ENCODE data around the gene DOHH. TPM values are rescaled to one million over a fixed set of nuclear protein-coding genes. Genes with fewer than 3 reads are reported as not detected.

The DOHH gene
- total RNA-seq, 1 donor from 2014 or later: 15.6 TPM

DNA sequence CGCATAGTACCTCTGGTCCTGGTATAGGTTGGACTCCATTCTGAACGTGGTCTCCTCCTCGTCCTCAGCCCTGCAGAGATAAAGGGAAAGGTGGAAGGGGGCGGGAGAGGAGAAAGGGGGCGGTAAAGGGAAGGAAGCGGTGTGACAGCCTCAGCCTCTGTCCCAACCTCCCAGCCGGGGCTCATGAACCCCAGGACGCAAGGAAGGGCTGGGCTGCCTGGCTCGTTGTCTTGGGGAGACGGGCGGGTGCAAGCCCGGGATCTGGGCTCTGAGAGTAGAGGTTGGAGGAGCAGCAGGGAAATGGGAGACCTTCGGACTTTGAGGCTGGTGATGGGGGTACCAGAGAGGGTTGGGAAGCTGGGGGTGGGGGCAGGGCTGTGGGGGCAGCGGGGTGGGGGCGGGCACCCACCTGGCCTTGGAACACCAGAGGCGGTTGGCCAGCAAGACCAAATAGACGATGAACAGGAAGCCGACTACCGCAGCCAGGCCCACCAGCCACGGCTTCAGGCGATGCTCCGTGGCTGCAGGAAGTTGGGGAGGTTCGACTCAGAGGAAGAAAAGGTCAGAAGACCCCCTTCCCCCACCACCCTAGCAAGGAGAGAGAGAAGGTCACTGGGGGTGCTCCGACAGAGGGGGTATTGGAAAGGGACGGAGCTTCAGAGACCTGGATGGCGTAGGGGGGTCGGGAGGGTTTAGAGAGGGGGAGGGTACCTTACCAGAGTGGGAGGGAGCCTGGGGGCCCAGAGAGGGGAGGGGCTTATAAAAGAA, 21.9 kb downstream of the DOHH start:
- no peak for DNase-seq (ENCODE audit: low read depth, low spot score)

DNA sequence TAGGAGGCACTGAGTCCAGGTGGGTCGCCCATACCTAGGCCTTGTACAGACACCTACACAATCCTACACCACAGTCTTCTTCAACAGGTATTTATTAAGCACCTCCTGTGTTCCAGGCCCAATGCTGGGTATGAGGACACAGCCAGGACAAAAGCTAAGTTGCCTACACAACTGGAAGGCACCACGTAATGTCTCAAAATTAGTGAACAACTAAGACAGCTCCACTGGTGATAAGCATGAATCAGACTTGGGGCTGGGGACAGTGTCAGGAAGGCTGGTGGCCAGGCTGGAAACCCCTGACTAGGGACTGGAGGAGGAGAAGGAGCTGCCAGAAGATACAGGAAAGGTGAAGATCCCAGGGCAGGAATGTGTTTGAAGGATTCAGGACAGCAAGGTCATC, 22.5 kb downstream of the DOHH start:
- no peak for DNase-seq (ENCODE audit: low read depth, low spot score)

DNA sequence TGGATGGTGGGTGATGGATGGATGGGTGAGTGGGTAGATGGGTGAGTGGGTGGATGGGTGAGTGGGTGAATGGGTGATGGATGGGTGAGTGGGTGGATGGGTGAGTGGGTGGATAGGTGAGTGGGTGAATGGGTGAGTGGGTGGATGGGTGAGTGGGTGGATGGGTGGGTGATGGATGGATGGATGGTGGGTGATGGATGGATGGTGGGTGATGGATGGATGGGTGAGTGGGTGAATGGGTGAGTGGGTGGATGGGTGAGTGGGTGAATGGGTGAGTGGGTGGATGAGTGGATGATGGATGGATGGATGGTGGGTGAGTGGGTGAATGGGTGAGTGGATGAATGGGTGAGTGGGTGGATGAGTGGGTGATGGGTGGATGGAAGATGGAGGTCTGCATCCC, 23.0 kb downstream of the DOHH start:
- no peak for DNase-seq (ENCODE audit: low read depth, low spot score)

DNA sequence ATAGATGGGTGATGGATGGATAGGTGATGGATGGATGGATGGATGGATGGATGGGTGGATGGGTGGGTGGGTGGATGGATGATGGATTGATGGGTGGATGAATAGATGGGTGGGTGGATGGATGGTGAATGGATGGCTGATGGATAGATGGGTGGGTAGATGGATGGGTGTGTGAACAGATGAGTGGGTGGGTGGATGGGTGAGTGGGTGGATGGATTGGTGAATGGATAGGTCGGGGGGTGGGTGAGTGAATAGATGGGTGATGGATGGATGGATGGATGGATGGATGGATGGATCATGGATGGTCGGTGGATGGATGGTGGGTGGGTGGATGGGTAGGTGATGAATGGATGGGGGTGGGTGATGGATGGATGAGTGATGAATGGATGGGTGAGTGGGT, 23.6 kb downstream of the DOHH start:
- DNase-seq (ENCODE audit: low read depth, low spot score): no peak

DNA sequence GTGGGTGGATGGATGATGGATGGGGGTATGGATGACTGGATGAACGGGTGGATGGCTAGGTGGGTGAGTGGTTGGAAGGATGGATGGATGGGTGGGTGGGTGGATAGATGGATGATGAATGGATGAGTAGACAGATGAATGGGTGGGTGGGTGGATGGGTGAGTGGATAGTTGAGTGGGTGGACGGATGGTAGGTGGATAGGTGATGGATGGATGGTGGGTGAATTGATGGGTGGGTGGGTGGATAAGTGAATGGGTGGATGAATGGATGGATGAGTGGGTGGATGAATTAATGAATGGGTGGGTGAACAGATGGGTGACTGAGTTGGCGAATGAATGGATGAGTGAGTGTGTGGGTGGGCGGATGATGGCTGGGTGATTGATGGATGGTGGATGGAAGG, 25.0 kb downstream of the DOHH start:
- DNase-seq (ENCODE audit: low read depth, low spot score): no peak

DNA sequence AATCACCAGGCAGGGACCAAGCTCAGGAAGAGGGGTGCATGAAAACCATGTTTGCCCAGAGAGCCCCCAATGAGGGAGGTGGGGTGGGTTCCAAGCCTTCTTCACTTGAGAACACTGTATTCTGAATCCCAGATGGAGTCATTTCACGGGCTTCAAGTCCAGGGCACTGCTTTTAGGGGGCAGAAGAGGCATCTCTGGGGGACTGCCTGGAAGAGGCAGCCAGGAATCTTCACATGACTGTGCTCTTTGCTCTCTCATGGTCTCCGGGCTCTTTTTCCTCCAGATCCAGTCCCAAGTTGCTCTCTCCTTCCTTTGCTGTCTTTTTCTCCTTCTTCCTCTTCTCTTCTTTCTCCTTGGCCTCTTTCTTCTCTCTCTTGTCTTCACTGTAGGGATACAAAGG, 25.9 kb downstream of the DOHH start:
- DNase-seq (ENCODE audit: low read depth, low spot score): no peak

DNA sequence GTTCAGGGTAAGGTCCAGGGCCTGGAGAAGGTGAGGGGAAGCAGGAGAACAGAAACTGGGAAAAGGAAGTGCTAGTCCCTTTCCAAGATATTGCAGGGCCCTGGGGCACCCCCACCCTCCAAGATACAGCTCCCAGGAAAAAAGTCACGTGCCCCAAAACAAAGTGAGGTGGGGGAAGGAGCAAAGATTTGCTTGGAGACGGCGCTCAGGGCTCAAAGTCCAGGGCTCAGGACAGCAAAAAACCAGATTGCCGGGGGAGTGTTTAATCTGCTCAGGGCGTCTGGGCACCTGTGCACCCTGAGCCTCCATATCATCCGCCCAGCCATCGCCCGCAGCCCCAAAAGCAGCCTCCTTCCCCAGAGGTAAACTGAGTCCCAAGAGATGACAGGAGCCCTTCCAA, 26.5 kb downstream of the DOHH start:
- no peak for DNase-seq (ENCODE audit: low read depth, low spot score)

DNA sequence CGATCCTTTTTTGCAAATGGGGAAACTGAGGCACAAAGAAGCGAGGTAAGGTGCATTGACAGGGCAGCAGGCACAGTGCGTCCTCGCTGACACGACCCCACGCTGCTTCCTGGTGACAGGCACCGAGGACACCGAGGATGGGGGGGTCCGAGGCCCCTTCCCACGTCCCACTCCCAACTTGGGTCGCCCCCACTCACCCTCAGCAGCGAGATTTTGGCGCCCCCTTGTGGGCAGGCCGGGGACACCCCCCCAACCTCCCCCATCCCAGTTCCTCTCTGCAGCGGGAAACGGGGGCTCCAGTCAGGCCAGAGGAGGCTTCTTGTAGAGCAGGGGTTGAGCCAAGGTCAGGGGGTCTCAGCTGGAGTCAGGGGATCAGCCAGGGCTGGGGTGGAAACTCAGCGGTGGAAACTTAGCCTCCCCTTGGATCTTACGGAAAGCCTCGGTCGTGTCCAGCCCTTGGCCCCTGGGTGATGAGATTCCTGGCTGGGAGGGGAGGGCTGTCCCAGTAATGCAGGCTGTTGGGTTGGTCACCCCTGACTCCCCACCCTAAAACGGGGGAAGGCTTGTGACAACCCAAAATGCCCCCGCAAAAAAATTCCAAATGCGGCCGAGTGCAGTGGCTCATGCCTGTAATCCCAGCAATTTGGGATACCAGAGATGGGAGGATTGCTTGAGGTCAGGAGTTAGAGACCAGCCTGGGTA, 28.4 kb downstream of the DOHH start:
- no peak for DNase-seq (ENCODE audit: low read depth, low spot score)

DNA sequence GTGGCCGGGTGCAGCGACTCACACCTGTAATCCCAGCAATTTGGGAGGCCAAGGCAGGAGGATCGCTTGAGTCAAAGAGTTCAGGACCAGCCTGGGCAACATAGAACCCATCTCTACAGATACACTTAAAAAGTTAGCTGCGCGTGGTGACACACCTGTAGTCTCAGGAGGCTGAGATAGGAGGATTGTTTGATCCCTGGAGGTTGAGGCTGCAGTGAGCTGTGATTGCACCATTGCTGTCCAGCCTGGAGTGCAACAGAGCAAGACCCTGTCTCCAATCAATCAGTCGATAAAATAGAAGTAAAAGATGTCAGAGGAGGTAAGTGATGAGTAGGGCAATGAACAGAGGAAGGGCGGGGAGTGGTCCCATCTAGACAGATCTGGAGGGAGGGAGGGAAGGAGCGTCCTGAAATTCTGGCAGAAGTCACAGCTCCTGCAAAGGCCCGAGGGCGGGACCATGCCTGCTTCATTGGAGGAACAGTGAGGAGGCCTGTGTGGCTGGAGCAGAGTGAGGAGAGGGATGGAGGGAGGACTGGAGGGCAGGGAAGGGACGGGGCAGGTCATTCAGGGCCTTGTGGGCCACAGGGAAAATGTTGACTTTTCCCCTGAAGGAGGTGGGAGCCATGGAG, 29.9 kb downstream of the DOHH start:
- no peak for DNase-seq (ENCODE audit: low read depth, low spot score)

DNA sequence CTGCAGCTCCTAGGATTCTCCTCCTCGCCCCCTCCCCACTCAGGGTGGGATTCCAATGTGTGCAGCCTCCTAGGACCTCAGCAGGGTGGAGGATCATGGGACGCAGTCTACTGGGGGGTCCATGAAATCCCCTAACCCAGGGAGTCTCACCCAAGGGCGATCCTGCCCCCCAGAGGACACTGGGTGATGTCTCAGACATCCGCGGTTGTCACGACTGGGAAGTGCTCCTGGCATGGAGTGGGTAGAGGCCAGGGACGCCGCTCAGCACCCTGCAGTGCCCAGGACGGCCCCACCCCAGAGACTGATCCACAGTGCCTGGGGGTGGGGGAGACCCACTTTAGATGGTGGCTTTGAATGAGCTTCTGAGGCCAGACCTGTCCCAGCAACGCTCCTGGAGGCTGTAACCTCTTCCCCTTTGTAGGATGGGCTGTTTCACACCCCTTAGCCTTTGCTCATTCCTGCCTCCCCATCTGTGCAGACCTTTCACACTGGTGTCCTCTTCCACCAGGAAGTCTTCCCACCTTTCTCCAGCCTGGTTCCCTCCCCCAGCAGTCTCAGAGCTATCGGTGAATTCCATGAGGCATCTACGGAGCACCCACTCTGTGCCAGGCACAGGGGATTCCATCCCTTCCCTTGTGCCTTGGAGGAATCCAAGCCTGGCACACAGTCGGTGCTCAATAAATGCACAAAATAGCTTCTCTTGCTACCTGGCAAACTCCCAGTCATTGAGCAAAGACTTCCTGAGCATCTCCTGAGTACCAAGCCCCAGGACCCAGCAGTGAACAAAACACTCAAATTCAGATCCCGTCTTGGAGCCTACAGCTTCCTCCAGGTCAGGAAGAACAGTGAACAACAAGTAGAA, 30.6 kb downstream of the DOHH start:
- no peak for DNase-seq (ENCODE audit: low read depth, low spot score)

DNA sequence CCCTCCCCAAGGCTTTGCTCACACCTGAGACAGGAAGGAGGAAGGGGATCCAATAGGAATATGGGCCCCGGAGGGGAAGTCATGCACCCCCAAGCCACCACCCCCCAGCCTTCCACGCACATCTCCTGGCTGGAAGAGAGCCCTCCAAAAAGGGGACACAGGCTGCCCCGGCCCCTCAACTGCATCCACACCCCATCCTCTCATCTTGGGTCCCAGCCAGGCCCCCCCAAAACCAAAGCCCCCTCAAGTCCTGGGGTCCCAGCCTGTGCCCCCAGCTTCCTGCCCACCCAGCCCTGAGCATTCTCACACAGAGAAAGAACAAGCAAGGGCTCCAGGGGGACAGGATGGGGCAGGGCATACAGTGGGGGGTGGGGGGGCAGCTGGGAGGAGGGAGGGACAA, 32.3 kb downstream of the DOHH start:
- no peak for DNase-seq (ENCODE audit: low read depth, low spot score)

DNA sequence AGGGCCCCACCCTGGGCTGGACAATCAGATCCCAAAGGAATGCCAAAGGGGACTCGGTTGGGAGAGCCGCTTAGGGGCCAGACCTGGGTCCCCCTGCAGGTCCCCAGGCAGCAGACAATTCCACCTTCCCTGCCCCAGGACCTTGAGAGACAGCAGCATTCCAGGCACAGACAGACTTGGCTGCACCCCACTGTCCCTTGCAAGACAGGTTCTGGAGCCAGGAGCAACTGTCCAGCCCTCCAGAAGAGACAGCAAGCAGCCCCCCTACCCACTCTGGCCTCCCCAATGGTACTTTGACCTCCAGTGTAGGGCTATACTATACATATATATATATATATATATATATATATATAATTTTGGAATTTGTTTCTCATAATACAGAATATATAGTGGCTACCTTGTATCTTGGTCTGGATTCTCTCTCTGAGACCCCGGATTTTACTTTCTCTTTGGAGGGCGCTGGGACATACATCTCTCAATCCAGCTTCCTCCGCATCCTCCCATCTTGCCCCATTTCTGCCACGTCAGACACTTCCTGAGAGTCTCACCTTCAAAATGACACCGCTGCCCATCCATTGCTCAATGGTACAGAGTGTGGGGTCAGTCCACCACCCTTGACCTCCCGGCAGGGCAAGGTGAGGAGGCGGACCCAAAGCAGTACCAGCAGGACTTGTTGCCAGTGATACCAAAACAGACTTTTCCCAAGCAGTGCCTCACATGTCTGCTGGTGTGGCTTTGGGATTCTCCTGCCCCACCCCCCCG, 32.9 kb downstream of the DOHH start:
- no peak for DNase-seq (ENCODE audit: low read depth, low spot score)

DNA sequence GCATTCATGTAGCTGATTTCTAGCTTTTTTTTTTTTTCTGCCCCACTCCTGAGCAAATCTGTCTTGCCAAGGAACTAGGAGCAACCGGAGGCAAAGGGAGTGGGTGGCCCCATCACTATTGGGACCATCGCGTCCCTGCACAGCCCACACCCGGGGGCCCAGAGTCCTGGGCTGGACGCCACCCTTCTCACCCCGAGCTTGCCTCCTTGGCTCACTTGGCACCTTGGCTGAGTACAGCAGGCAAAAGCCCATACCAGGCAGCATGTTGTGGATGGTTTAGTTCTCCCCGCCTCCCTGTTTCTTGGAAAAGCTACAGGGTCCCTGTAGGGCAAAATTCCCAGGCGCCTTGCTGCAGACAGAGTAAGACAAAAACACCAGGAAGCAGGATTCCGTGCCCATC, 33.8 kb downstream of the DOHH start:
- no peak for DNase-seq (ENCODE audit: low read depth, low spot score)

DNA sequence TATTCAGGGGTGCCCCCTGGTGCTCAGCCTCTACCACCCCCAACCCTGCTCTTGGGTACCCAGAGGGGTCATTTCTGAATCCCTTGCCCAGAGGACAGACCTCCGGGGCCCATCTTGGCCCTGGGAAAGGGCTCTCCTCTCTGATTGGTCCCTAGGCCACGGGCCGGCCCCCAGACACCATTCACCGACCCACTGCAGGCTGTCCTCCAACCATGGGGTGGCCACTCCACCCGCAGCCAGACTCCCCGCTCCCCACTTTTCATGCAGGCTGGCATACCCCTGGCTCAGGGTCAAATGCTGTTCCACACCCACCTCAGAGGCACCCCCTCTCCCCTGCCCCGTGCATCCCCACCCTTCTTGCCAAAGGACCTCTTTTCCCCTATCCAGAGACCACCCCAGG, 34.9 kb downstream of the DOHH start:
- no peak for DNase-seq (ENCODE audit: low read depth, low spot score)

DNA sequence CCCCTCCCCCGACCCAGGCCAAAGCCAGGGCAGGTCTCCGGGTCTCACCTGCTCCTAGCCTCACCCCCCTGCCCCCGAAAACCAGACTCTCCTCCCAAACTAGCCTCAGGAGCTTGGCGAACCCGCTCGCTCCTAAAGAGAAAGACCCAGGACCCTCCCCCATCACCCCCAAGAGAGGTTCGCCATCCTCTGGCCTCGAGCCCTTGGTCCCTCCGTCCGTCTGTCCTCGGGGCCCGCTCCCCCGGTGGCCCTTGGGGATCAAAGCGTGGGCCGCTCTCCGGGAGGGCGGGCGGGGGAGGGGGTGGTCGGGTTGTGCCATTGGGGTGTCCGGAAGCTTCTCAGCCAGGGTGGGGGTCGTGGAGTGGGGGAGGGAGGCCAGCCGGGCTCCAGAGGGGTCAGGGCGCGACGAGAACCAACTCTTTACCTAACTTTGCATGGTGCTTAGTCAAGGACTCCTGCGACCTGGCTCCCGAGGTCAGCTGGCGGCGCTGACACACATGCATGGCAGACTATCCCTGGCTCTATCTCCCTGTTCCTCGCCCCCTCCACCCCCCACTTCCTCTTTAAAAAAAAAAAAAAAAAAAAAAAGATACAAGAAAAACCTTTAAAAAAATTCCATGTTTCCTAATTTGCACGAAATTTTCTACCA, 35.8 kb downstream of the DOHH start:
- no peak for DNase-seq (ENCODE audit: low read depth, low spot score)

DNA sequence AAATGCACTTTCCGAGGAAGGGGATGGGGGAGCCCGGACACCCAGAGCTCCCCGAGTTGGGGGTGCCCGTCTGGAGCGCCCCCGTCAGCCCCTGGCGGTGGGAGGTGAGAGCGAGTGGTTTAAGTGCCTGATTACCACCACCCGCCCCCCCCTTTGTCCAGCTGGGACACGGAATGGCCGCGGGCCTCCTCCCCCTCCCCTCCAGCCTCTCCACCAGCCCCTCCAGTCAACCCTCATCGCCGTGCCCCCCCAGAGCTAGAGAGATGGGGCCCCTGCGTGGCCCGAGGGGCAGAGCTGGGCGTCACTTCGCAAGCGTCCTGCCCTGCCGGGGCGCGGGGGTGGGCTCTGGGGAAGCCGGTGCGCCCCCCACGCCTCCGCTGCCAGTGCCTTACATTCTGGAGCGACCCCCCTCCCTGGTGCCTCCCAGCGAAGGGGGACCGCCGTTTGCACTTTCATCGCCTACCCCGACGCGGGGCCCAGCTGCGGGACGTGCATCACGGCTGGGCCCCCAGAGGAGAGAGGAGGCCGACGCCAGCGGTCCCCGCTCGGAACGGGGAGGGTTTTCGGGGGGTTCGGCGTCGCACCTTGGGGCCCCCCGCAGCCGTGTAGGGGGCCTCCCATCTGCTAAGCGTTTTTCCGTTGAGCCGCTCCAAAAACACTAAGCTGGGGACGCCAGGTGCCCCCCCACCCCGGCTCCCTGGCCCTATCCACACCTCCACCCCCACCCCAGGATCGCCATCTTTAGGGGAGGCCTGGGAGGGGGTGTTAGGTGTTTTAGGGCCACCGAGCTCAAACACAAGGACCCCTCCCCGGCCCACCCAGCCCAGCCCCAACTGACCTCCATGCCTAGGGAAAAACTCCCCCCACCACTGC, 36.5 kb downstream of the DOHH start:
- no peak for DNase-seq (ENCODE audit: low read depth, low spot score)

DNA sequence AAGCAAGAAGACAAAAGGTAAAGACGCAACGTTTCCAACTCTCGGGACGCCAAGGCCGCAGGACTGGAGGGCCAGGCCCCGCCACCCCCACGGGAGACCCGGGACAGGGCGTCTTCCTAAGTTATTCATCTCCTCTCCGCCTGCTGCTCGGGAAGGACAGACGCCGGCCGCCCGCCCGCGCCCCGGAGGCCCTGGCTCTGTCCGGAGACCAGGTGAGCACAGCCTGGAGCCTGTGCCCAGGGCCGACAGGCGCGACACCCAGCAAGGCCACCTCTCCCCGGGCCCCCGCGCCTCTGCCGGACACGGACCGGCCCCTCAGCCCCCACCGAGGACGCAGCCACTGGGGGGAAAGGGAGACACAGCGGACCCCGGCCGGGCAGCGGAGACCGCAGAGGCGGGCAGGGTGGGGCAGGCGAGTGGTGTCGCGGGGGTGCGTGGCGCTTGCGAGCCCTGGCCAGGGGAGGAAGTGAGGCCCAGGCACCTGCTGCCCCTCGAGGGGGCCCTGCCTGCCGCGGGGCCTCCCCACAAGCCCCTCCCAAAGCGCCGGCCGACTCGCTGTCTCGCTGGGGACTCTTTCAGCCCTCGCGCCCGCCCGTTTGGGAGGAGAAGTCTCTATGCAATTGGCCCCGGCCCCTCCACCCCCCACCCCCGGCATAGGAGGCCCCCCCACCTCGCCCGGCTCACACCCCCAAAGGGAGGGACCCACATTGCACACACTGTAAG, 37.3 kb downstream of the DOHH start:
- no peak for DNase-seq (ENCODE audit: low read depth, low spot score)

DNA sequence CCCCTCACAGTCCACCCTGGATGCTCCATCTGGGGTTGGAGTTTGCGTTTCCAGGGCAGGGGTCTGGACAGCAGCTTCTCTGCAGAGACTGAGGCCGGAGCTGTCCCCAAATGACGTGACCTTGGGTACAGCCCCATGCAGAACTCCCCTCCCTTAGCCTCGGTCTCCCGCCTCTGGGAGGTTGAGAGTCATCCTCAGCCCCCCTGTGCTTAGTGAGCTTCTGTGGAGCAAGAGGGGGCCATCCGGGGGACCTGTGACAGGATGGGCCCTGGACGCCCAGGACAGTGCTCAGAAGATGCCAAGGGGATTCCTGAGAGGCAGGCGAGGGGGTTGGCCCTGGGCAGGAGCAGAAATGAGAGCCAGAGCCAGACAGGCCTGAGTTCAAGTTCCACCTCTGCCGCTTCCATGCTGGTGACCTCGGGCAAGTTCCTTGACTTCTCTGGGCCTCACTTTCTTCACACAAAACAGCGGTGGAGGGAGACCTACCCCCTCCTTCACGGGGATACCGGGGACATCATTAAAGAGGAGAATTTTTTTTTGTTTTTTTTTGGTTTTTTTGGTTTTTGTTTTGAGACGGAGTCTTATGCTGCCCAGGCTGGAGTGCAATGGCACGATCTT, 40.4 kb downstream of the DOHH start:
- no peak for DNase-seq (ENCODE audit: low read depth, low spot score)

Measured in pulmonary artery endothelial cell (primary cell).